Measurements from ENCODE around the gene ACOT12. TPM values are rescaled to one million over a fixed set of nuclear protein-coding genes. Genes with fewer than 3 reads are reported as not detected.

The ACOT12 gene
- total and polyA plus RNA-seq, 7 donors: not detected

- no peak for ATAC-seq
- intact Hi-C loops (cut with DNase I): no loop called here
Measured at GRCh38 chr5:81363093-81363871, 30.7 kb downstream of the ACOT12 start.

GRCh38 chr5:81361600-81361999, 32.3 kb downstream of the ACOT12 start:
- Histone ChIP-seq H3K4me3 (no peak overlapping the region), H3K27ac (no peak overlapping the region), H3K9me3 (no peaks in the 10 kb centered on the region), H3K4me1 (no peaks in the 10 kb centered on the region), H3K27me3 (ENCODE audit: insufficient read depth in 3 of 3, low read length in 2 of 3) (no peaks in the 10 kb centered on the region), H3K36me3 (ENCODE audit: insufficient read depth in 1 of 2, low read depth in 1 of 2) (no peaks in the 10 kb centered on the region)
- 89 to 100% (median 96%) methylated on average over 2 of the region's 2 CpGs for WGBS, 3 donors
- intact Hi-C loops (cut with DNase I): no loop called here
- DNase-seq (no peak), ATAC-seq (no peak)
- TF ChIP-seq CTCF (IDR thresholded peaks at IDR 0.05): no peak

More at GRCh38 chr5:81363093-81363871, 30.7 kb downstream of the ACOT12 start:
- H3K4me3 ChIP-seq: no peak overlapping the region
- WGBS, 3 donors: 55 to 61% (median 56%) methylated on average over 4 of the region's 4 CpGs
- no peaks in the 10 kb centered on the region for H3K4me1 ChIP-seq
- no peaks in the 10 kb centered on the region for H3K9me3 ChIP-seq
- H3K27me3 ChIP-seq (ENCODE audit: insufficient read depth in 3 of 3, low read length in 2 of 3): no peaks in the 10 kb centered on the region
- DNase-seq: no peak
- H3K27ac ChIP-seq: no peak overlapping the region
- TF ChIP-seq CTCF (IDR thresholded peaks at IDR 0.05): no peak
- H3K36me3 ChIP-seq (ENCODE audit: insufficient read depth in 1 of 2, low read depth in 1 of 2): no peaks in the 10 kb centered on the region

- ATAC-seq: no peak
- WGBS, 3 donors: 84 to 92% (median 91%) methylated on average over 4 of the region's 4 CpGs
- intact Hi-C loops (cut with DNase I): no loop called here
Measured at GRCh38 chr5:81360640-81361039, 33.3 kb downstream of the ACOT12 start.

GRCh38 chr5:81359881-81360280, 34.1 kb downstream of the ACOT12 start:
- no peaks in the 10 kb centered on the region for H3K27me3 ChIP-seq (ENCODE audit: insufficient read depth in 3 of 3, low read length in 2 of 3)
- intact Hi-C loops (cut with DNase I): no loop called here
- 57 to 77% (median 58%) methylated on average over 2 of the region's 2 CpGs for WGBS, 3 donors
- ATAC-seq (no peak), DNase-seq (no peak)
- H3K36me3 ChIP-seq (ENCODE audit: insufficient read depth in 1 of 2, low read depth in 1 of 2): no peaks in the 10 kb centered on the region
- H3K9me3 ChIP-seq: no peaks in the 10 kb centered on the region
- H3K27ac ChIP-seq: no peak overlapping the region
- TF ChIP-seq CTCF (IDR thresholded peaks at IDR 0.05): no peak
- H3K4me1 ChIP-seq: no peaks in the 10 kb centered on the region
- no peak overlapping the region for H3K4me3 ChIP-seq

More at GRCh38 chr5:81360640-81361039, 33.3 kb downstream of the ACOT12 start:
- no peak for TF ChIP-seq CTCF (IDR thresholded peaks at IDR 0.05)
- no peak overlapping the region for H3K27ac ChIP-seq
- no peaks in the 10 kb centered on the region for H3K9me3 ChIP-seq
- no peaks in the 10 kb centered on the region for H3K4me1 ChIP-seq
- DNase-seq: no peak
- H3K4me3 ChIP-seq: no peak overlapping the region
- H3K36me3 ChIP-seq (ENCODE audit: insufficient read depth in 1 of 2, low read depth in 1 of 2): no peaks in the 10 kb centered on the region
- no peaks in the 10 kb centered on the region for H3K27me3 ChIP-seq (ENCODE audit: insufficient read depth in 3 of 3, low read length in 2 of 3)

- H3K36me3 ChIP-seq (ENCODE audit: insufficient read depth in 1 of 2, low read depth in 1 of 2): no peaks in the 10 kb centered on the region
- H3K4me1 ChIP-seq: no peaks in the 10 kb centered on the region
- no peaks in the 10 kb centered on the region for H3K27me3 ChIP-seq (ENCODE audit: insufficient read depth in 3 of 3, low read length in 2 of 3)
- 35 to 43% (median 42%) methylated on average over 5 of the region's 5 CpGs for WGBS, 3 donors
- H3K9me3 ChIP-seq: no peaks in the 10 kb centered on the region
- TF ChIP-seq CTCF (IDR thresholded peaks at IDR 0.05): no peak
- ATAC-seq: no peak
- no peak overlapping the region for H3K27ac ChIP-seq
- DNase-seq: no peak
- no peak overlapping the region for H3K4me3 ChIP-seq
- intact Hi-C loops (cut with DNase I): no loop called here
Measured at GRCh38 chr5:81359108-81359507, 34.8 kb downstream of the ACOT12 start.

All from psoas muscle (tissue), 8 donors.